Measurements from ENCODE around the gene IL32.

DNA sequence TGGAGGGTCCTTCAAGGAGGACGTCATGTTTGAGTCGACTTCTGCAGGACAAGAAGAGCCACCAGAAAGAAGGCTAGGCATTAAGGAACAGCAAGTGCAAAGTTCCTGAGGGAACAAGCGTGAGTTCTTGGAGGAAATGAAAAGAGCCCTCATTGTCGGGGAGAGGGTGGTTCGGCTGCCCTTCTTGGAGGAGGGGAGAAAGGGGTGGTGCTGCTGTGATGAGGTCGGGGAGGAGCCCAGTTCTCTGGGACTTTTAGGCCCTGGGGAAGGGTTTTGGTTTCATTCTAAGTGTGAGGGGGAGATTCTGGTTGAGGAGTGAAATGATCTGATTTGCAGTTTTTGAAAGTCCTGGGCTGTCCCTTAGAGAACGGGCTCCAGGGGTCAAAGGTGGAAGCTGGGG is 32.8 kb upstream of the IL32 start:
- TF ChIP-seq, protein P1, sequence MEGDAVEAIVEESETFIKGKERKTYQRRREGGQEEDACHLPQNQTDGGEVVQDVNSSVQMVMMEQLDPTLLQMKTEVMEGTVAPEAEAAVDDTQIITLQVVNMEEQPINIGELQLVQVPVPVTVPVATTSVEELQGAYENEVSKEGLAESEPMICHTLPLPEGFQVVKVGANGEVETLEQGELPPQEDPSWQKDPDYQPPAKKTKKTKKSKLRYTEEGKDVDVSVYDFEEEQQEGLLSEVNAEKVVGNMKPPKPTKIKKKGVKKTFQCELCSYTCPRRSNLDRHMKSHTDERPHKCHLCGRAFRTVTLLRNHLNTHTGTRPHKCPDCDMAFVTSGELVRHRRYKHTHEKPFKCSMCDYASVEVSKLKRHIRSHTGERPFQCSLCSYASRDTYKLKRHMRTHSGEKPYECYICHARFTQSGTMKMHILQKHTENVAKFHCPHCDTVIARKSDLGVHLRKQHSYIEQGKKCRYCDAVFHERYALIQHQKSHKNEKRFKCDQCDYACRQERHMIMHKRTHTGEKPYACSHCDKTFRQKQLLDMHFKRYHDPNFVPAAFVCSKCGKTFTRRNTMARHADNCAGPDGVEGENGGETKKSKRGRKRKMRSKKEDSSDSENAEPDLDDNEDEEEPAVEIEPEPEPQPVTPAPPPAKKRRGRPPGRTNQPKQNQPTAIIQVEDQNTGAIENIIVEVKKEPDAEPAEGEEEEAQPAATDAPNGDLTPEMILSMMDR (IDR thresholded peaks at IDR 0.05): no peak
- no peak for TF ChIP-seq EZH2 (IDR thresholded peaks at IDR 0.05; ENCODE audit: borderline replicate concordance, insufficient read depth, low read depth, low read length, poor library complexity, severe bottlenecking)
